ENCODE results near the gene HAGHL.

HAGHL gene

DNA sequence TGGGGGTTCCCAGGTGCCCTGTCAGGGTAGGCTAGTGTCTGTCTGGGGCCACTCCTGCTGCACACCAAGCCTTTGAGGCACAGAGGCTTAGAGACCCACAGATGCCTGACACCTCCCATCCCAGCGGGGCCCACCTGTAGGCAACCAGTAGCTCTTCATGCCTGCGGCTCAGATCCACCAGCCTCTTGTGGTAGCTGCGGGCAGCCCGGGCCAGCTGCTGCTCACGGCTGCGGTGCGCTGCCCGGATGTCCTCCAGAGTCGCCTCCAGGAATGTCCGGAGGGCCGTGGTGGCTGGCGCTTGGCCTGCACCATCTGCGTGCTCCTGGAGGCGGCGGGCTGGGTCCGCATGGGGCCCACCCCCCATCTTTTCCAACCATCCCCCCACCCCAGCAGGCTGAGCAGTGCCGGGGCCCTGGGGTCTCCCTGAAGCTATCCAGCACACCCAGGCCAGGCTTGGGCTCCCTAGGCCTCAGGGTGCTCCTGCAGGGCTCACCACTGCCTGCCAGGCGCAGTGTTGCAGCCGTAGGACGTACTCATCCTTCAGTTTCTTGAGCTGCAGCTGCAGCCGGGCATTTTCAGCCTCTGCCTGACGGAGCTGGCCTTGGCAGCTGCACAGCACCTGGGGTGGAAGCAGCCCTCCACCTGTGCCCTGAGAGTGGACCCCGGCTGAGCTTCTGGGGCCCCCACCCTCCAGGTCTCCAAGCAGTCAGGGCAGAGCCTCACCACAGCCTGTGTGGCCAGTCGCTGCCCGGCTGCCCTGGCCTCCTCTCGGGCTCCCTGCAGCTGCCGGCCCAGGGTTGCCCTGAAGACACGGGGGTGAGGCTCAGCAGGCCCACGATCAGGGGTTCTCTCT lies 2.5 kb upstream of the HAGHL start:
- no peaks in the 10 kb centered on the region for H3K27me3 ChIP-seq (replicated peaks)
- H3K4me3 ChIP-seq (ENCODE audit: low read depth, low read length), result no peak overlapping the region
- H3K27ac ChIP-seq, result no peak overlapping the region
- in situ Hi-C loops (cut with HindIII; ENCODE audit: low pct_ligation_motif_present, low sequenced_read_pairs), result loop anchor here (25.0 kb wide), 1 partner anchor 263 kb away; the partner anchor contains the start of gene SOX8
- no peak for DNase-seq
- TF ChIP-seq, protein P1, sequence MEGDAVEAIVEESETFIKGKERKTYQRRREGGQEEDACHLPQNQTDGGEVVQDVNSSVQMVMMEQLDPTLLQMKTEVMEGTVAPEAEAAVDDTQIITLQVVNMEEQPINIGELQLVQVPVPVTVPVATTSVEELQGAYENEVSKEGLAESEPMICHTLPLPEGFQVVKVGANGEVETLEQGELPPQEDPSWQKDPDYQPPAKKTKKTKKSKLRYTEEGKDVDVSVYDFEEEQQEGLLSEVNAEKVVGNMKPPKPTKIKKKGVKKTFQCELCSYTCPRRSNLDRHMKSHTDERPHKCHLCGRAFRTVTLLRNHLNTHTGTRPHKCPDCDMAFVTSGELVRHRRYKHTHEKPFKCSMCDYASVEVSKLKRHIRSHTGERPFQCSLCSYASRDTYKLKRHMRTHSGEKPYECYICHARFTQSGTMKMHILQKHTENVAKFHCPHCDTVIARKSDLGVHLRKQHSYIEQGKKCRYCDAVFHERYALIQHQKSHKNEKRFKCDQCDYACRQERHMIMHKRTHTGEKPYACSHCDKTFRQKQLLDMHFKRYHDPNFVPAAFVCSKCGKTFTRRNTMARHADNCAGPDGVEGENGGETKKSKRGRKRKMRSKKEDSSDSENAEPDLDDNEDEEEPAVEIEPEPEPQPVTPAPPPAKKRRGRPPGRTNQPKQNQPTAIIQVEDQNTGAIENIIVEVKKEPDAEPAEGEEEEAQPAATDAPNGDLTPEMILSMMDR (IDR thresholded peaks at IDR 0.05; ENCODE audit: low read depth, low read length, missing control alignments), result no peak
- H3K36me3 ChIP-seq (replicated peaks), result peaks cover 2% of the 10 kb centered on the region

DNA sequence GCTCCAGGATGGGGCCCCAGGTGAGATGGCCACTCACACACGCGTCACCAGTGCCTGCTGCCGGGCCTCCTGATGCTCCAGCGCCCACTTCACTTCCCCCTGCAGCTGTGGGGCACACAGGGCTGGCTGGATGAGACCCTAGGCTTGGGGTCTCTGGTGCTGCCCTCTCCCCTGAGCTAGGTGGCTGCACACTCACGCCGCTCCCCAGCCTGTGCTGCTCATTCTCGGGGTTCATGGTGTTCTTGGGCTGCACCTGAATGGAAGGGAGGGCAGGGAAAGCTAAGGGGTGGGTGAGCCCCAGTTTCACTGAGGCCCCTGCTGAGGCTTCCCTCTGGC lies 1.9 kb upstream of the HAGHL start:
- H3K4me3 ChIP-seq (ENCODE audit: low read depth, low read length), result no peak overlapping the region
- in situ Hi-C loops (cut with HindIII; ENCODE audit: low pct_ligation_motif_present, low sequenced_read_pairs), result no loop called here
- H3K27ac ChIP-seq, result no peak overlapping the region
- peaks cover 2% of the 10 kb centered on the region for H3K36me3 ChIP-seq (replicated peaks)
- H3K27me3 ChIP-seq (replicated peaks), result no peaks in the 10 kb centered on the region
- no peak for DNase-seq
- TF ChIP-seq, protein P1 (IDR thresholded peaks at IDR 0.05; ENCODE audit: low read depth, low read length, missing control alignments), result no peak

DNA sequence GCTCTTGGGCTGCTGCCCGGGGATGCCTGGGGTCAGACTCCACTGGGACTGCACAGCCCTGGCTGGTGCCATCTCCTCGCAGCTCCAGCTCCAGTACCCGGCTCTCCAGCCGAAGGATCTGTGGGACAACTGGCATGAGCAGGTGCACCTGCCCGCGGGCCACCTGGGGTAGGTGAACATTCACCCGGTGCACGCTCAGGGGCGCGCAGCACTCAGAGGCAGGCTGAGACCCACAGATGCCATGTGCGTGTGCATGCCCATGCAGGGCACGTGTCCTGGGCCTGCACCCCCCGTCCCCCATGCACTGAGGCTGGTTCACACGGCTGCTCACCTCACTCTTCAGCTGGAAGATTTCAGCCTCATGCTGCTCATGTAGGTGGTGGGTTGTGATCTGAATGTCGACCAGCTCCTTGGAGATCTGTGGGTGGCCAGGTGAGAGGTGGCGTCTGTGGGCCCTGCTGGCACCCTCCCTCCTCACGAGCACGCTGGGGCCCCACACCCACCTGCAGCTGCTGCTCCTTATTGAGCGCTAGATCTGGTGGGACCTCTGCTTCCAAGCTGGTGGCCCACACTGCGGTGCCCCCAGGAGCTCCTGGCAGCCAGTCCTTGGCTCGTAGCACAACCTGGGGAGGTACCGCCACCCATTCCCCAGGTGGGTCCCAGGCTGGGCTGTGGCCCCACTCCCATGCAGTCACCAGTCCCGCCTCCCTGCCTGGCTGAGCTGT lies 1.3 kb upstream of the HAGHL start:
- DNase-seq, result no peak
- Histone ChIP-seq H3K27ac (no peak overlapping the region), H3K4me3 (ENCODE audit: low read depth, low read length) (no peak overlapping the region), H3K27me3 (replicated peaks) (no peaks in the 10 kb centered on the region), H3K36me3 (replicated peaks) (peaks cover 2% of the 10 kb centered on the region)
- TF ChIP-seq, protein P1 (IDR thresholded peaks at IDR 0.05; ENCODE audit: low read depth, low read length, missing control alignments), result no peak
- in situ Hi-C loops (cut with HindIII; ENCODE audit: low pct_ligation_motif_present, low sequenced_read_pairs), result no loop called here

DNA sequence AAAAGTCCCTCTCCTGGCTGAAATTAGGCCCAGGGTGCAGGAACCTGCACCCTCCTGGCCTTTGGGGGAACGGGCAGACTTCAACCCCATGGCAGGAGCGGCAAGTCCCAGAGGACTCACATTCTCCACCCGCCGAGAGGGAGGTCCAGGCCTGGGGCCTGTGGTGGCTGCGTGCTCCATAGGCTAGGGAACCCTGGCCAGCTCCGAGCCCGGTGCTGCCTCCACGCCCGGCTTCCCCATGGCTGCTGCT lies 793 bp upstream of the HAGHL start:
- H3K4me3 ChIP-seq (ENCODE audit: low read depth, low read length), result no peak overlapping the region
- no peak overlapping the region for H3K27ac ChIP-seq
- in situ Hi-C loops (cut with HindIII; ENCODE audit: low pct_ligation_motif_present, low sequenced_read_pairs), result no loop called here
- TF ChIP-seq, protein P1 (IDR thresholded peaks at IDR 0.05; ENCODE audit: low read depth, low read length, missing control alignments), result no peak
- H3K36me3 ChIP-seq (replicated peaks), result peaks cover 2% of the 10 kb centered on the region
- no peak for DNase-seq
- H3K27me3 ChIP-seq (replicated peaks), result no peaks in the 10 kb centered on the region

DNA sequence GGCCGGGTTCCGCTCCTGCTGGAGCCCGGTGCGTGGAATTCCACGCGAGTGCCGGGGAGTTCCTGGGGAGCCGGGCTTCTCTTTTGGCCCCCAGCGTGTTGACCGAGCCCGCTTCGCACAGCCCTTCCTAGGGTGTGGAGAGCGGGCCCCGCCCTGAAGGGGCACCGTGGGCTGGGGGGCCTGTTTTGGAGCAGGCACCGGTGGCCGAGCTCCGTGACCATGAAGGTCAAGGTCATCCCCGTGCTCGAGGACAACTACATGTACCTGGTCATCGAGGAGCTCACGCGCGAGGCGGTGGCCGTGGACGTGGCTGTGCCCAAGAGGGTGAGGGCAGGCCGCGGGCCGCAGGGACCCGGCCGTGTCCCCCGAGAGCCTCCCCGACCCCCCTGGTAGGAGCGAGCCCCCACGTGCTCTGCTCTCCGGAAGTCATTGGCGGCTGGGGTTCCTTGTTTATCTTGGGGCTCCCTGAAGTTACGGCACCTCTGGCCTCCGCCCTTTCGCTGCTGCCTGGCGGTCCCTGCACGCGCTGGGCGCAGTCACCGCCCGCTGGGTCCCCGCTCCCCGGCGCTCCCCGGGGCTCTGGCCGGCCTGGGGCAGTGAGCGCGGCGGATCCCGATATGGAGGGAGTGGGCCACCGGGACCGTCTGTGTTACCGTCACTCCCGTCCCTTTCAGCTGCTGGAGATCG lies 528 bp downstream of the HAGHL start:
- peak overlapping the region; percentile 24 for H3K27ac ChIP-seq
- peak overlapping the region; percentile 67 for H3K4me3 ChIP-seq (ENCODE audit: low read depth, low read length)
- TF ChIP-seq, protein P1 (IDR thresholded peaks at IDR 0.05; ENCODE audit: low read depth, low read length, missing control alignments), result no peak
- H3K36me3 ChIP-seq (replicated peaks), result peaks cover 2% of the 10 kb centered on the region
- in situ Hi-C loops (cut with HindIII; ENCODE audit: low pct_ligation_motif_present, low sequenced_read_pairs), result no loop called here
- no peak for DNase-seq
- no peaks in the 10 kb centered on the region for H3K27me3 ChIP-seq (replicated peaks)

Data from brain microvascular endothelial cell (primary cell).